ENCODE data around the gene EXD1. TPM values are rescaled to one million over a fixed set of nuclear protein-coding genes. Genes with fewer than 3 reads are reported as not detected.
"Not testable (repeated sequence)": the region's sequence is repeated elsewhere in the genome, so short reads cannot be mapped to it uniquely, and the experiment has no call there.

The EXD1 gene
- total RNA-seq, 4 donors from 2014 or later: not detected

GRCh38 chr15:41276831-41277230 is 46.3 kb upstream of the EXD1 start:
- Histone ChIP-seq H3K4me3 (no peak overlapping the region), H3K27ac (no peak overlapping the region), H3K9me3 (no peaks in the 10 kb centered on the region), H3K4me1 (no peaks in the 10 kb centered on the region), H3K36me3 (peaks cover 0 to 40% (median 9%) of the 10 kb centered on the region in 4 donors), H3K27me3 (no peaks in the 10 kb centered on the region)
- in situ Hi-C loops (cut with MboI; ENCODE audit: low pct_ligation_motif_present in 1 of 4, low pct_unique_long_range_greater_than_20kb in 1 of 4, low sequenced_read_pairs in 3 of 4): no loop called here
- TF ChIP-seq POLR2AphosphoS5 (IDR thresholded peaks at IDR 0.05) (no peak), EP300 (IDR thresholded peaks at IDR 0.05; ENCODE audit: low read depth) (no peak), POLR2A (IDR thresholded peaks at IDR 0.05) (no peak)
- TF ChIP-seq, protein P1, sequence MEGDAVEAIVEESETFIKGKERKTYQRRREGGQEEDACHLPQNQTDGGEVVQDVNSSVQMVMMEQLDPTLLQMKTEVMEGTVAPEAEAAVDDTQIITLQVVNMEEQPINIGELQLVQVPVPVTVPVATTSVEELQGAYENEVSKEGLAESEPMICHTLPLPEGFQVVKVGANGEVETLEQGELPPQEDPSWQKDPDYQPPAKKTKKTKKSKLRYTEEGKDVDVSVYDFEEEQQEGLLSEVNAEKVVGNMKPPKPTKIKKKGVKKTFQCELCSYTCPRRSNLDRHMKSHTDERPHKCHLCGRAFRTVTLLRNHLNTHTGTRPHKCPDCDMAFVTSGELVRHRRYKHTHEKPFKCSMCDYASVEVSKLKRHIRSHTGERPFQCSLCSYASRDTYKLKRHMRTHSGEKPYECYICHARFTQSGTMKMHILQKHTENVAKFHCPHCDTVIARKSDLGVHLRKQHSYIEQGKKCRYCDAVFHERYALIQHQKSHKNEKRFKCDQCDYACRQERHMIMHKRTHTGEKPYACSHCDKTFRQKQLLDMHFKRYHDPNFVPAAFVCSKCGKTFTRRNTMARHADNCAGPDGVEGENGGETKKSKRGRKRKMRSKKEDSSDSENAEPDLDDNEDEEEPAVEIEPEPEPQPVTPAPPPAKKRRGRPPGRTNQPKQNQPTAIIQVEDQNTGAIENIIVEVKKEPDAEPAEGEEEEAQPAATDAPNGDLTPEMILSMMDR (IDR thresholded peaks at IDR 0.05): no peak
- intact Hi-C loops (cut with DNase I; ENCODE audit: low total_unique reads): no loop called here
- no peak for DNase-seq

- in situ Hi-C loops (cut with MboI; ENCODE audit: low pct_ligation_motif_present in 1 of 4, low pct_unique_long_range_greater_than_20kb in 1 of 4, low sequenced_read_pairs in 3 of 4) (no loop called here), intact Hi-C loops (cut with DNase I; ENCODE audit: low total_unique reads) (no loop called here)
- Histone ChIP-seq H3K27me3 (no peaks in the 10 kb centered on the region), H3K4me1 (no peaks in the 10 kb centered on the region), H3K27ac (no peak overlapping the region), H3K36me3 (peaks cover 0 to 38% (median 12%) of the 10 kb centered on the region in 4 donors), H3K9me3 (no peaks in the 10 kb centered on the region), H3K4me3 (no peak overlapping the region)
- 94 to 95% methylated on average over 2 of the region's 2 CpGs for WGBS, 2 donors (ENCODE audit: low coverage in 1 of 2)
- DNase-seq: no peak
- TF ChIP-seq POLR2A (IDR thresholded peaks at IDR 0.05) (no peak), POLR2AphosphoS5 (IDR thresholded peaks at IDR 0.05) (no peak), EP300 (IDR thresholded peaks at IDR 0.05; ENCODE audit: low read depth) (no peak)
- TF ChIP-seq, protein P1 (IDR thresholded peaks at IDR 0.05): no peak
Observed at GRCh38 chr15:41269887-41270286, 39.3 kb upstream of the EXD1 start.

DNA sequence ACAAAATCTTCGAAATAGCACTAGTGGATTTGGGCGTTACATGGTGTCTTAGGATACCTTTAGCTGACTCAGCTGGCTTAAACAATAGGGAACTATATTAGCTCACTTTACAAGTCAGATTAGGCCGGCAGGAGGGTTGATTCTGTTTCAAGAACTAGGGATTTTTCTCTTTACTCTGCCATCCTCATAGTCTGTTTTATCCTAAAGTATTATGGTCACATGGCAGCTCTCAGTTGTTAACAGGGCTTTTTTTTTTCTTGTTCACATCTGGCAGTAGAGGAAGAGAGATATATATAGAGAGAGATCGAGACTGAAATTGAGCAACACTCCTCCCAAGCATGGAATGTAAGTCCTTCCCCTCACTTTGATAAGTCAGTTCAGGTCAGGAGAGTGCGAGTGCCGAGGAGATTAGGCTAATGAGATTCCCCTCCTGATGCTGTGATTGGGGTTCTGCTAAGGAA is 33.4 kb upstream of the EXD1 start:
- DNase-seq: no peak
- intact Hi-C loops (cut with DNase I; ENCODE audit: low total_unique reads): no loop called here
- H3K36me3 ChIP-seq: peaks cover 0 to 32% (median 16%) of the 10 kb centered on the region in 4 donors
- no peak for TF ChIP-seq EP300 (IDR thresholded peaks at IDR 0.05; ENCODE audit: low read depth)
- TF ChIP-seq, protein P1 (IDR thresholded peaks at IDR 0.05): no peak
- no peak for TF ChIP-seq POLR2AphosphoS5 (IDR thresholded peaks at IDR 0.05)
- no peak for TF ChIP-seq POLR2A (IDR thresholded peaks at IDR 0.05)
- in situ Hi-C loops (cut with MboI; ENCODE audit: low pct_ligation_motif_present in 1 of 4, low pct_unique_long_range_greater_than_20kb in 1 of 4, low sequenced_read_pairs in 3 of 4): no loop called here
- no peak overlapping the region for H3K27ac ChIP-seq
- no peaks in the 10 kb centered on the region for H3K9me3 ChIP-seq
- H3K4me1 ChIP-seq: peaks cover 0 to 16% (median 6%) of the 10 kb centered on the region in 4 donors
- no peaks in the 10 kb centered on the region for H3K27me3 ChIP-seq
- WGBS, 2 donors (ENCODE audit: low coverage in 1 of 2): 77 to 83% methylated on average over 5 to 6 of the region's 6 CpGs
- H3K4me3 ChIP-seq: no peak overlapping the region

GRCh38 chr15:41262571-41262970 is 32.0 kb upstream of the EXD1 start:
- 94 to 97% methylated on average over 7 to 8 of the region's 8 CpGs for WGBS, 2 donors (ENCODE audit: low coverage in 1 of 2)
- Histone ChIP-seq H3K9me3 (no peaks in the 10 kb centered on the region), H3K4me1 (peaks cover 0 to 27% (median 14%) of the 10 kb centered on the region in 4 donors), H3K36me3 (peaks cover 0 to 32% (median 16%) of the 10 kb centered on the region in 4 donors), H3K27ac (no peak overlapping the region), H3K27me3 (no peaks in the 10 kb centered on the region), H3K4me3 (no peak overlapping the region)
- intact Hi-C loops (cut with DNase I; ENCODE audit: low total_unique reads): no loop called here
- DNase-seq: no peak
- in situ Hi-C loops (cut with MboI; ENCODE audit: low pct_ligation_motif_present in 1 of 4, low pct_unique_long_range_greater_than_20kb in 1 of 4, low sequenced_read_pairs in 3 of 4): no loop called here
- TF ChIP-seq POLR2AphosphoS5 (IDR thresholded peaks at IDR 0.05): no peak
- TF ChIP-seq EP300 (IDR thresholded peaks at IDR 0.05; ENCODE audit: low read depth): no peak
- TF ChIP-seq, protein P1 (IDR thresholded peaks at IDR 0.05): no peak
- TF ChIP-seq POLR2A (IDR thresholded peaks at IDR 0.05): no peak

GRCh38 chr15:41260924-41261323 is 30.4 kb upstream of the EXD1 start:
- 99 to 100% methylated on average over 5 to 7 of the region's 7 CpGs for WGBS, 2 donors (ENCODE audit: low coverage in 1 of 2)

More at GRCh38 chr15:41260924-41261323, 30.4 kb upstream of the EXD1 start:
- intact Hi-C loops (cut with DNase I; ENCODE audit: low total_unique reads); in situ Hi-C loops (cut with MboI; ENCODE audit: low pct_ligation_motif_present in 1 of 4, low pct_unique_long_range_greater_than_20kb in 1 of 4, low sequenced_read_pairs in 3 of 4); H3K4me3 ChIP-seq; H3K9me3 ChIP-seq; DNase-seq; H3K27ac ChIP-seq; H3K27me3 ChIP-seq: not testable (repeated sequence)
- H3K4me1 ChIP-seq: peaks cover 0 to 32% (median 17%) of the 10 kb centered on the region in 4 donors
- H3K36me3 ChIP-seq: peaks cover 0 to 26% (median 11%) of the 10 kb centered on the region in 4 donors

All from transverse colon (tissue), 4 donors.